Thoracic aorta (tissue), 2 donors: Measurements from ENCODE around the gene HEATR1. TPM values are rescaled to one million over a fixed set of nuclear protein-coding genes. Genes with fewer than 3 reads are reported as not detected.

ENCODE experiments used
- ATAC-seq: fragments of 150-250 bp; one replicate; pipeline ENCODE4 v1.8.0; 2017; ENCODE audit warnings: low read depth; ENCODE audit not compliant: insufficient number of reproducible peaks, low FRiP score
- DNase-seq: peaks from one replicate; pipeline ENCODE4 v3.0.0-alpha.2; 2020; ENCODE audit warnings: low spot score
- H3K27ac ChIP-seq, 2 donors: fragments of 200-600 bp; sonication (generic); 1 replicate in 1 of 2; 2 replicates in 1 of 2; pipeline ENCODE4 v1.5.1; 2016; ENCODE audit warnings: mild to moderate bottlenecking in 2 of 2, moderate library complexity in 2 of 2
- H3K27me3 ChIP-seq: fragments of 200-600 bp; sonication (generic); replicated peaks from 2 replicates; pipeline ENCODE4 v1.6.0; 2016; ENCODE audit warnings: mild to moderate bottlenecking; ENCODE audit not compliant: insufficient read depth
- H3K36me3 ChIP-seq: fragments of 200-600 bp; sonication (generic); one replicate; pipeline ENCODE4 v1.5.1; 2016
- H3K4me1 ChIP-seq, 2 donors: fragments of 200-600 bp; sonication (generic); 1 replicate in 1 of 2; 2 replicates in 1 of 2; pipeline versions ENCODE4 v1.5.1 to v1.6.0; 2016; ENCODE audit warnings: low read depth in 2 of 2, mild to moderate bottlenecking in 1 of 2; ENCODE audit not compliant: control insufficient read depth in 1 of 2
- H3K4me3 ChIP-seq: fragments of 200-600 bp; sonication (generic); 2 replicates; pipeline ENCODE4 v1.5.1; 2016; ENCODE audit warnings: mild to moderate bottlenecking
- H3K9me3 ChIP-seq: fragments of 200-600 bp; sonication (generic); 2 replicates; pipeline ENCODE4 v1.5.1; 2016
- total RNA-seq, 2 donors: library from RNA; depleted of rRNA; stranded (reverse); fragments of >200 nt; gene quantifications; one replicate each; pipeline versions ENCODE4 v1.1.0 to v1.2.3, GENCODE V29; 2016
- TF ChIP-seq, protein P1 (sequence below): fragments of 200-600 bp; sonication (generic); IDR thresholded peaks from one replicate; pipeline ENCODE4 v1.5.1; 2019; ENCODE audit warnings: antibody characterized with exemption

HEATR1 gene
- total RNA-seq, 2 donors from 2014 or later, result 15.6 to 43.5 TPM

DNA sequence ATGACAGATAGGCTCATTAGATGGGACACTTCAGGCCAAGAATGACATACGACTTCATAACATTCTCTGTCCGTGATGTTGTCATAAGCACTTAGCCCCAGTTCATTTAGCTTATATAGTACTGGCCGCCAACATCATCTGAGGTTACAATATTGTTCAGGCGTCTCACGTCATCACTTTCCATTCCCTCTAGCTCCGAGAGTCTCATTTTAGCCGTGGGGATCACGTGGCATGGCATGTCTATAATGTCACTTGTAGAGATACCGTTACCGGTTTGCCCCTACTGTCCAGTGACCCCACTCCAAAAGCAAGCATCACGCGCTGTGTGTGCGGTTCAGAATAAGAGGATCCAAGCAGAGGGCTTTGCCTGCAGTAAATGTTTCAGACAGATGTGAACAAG is 34.6 kb upstream of the HEATR1 start:
- TF ChIP-seq, protein P1, sequence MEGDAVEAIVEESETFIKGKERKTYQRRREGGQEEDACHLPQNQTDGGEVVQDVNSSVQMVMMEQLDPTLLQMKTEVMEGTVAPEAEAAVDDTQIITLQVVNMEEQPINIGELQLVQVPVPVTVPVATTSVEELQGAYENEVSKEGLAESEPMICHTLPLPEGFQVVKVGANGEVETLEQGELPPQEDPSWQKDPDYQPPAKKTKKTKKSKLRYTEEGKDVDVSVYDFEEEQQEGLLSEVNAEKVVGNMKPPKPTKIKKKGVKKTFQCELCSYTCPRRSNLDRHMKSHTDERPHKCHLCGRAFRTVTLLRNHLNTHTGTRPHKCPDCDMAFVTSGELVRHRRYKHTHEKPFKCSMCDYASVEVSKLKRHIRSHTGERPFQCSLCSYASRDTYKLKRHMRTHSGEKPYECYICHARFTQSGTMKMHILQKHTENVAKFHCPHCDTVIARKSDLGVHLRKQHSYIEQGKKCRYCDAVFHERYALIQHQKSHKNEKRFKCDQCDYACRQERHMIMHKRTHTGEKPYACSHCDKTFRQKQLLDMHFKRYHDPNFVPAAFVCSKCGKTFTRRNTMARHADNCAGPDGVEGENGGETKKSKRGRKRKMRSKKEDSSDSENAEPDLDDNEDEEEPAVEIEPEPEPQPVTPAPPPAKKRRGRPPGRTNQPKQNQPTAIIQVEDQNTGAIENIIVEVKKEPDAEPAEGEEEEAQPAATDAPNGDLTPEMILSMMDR, result no peak
- Histone ChIP-seq H3K36me3 (no peaks in the 10 kb centered on the region), H3K9me3 (no peaks in the 10 kb centered on the region), H3K4me3 (no peak overlapping the region), H3K4me1 (no peaks in the 10 kb centered on the region), H3K27ac (no peak overlapping the region), H3K27me3 (no peaks in the 10 kb centered on the region)
- ATAC-seq (no peak), DNase-seq (no peak)

DNA sequence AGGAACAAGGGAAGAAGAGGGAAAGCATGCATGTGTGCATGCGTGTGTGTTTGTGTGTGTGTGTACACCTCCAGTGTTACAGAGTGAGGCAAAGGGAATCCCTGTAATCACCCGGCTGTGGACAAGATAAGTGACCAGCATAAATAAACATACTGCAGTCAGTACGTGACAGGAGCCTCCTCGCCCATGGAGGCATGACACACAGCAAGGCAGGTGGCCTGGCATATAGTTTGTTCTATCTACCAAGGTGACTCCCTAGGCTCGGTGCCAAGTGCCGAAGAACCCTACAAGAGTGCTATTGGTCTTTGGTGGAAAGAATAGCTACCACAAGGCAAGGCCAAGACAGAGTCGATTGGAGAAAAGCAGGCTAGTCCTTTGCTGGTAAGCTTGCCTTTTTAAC is 31.7 kb upstream of the HEATR1 start:
- no peak for ATAC-seq
- TF ChIP-seq, protein P1, result no peak
- Histone ChIP-seq H3K9me3 (no peaks in the 10 kb centered on the region), H3K27ac (no peak overlapping the region), H3K36me3 (no peaks in the 10 kb centered on the region), H3K27me3 (no peaks in the 10 kb centered on the region), H3K4me1 (no peaks in the 10 kb centered on the region), H3K4me3 (no peak overlapping the region)
- DNase-seq, result no peak

DNA sequence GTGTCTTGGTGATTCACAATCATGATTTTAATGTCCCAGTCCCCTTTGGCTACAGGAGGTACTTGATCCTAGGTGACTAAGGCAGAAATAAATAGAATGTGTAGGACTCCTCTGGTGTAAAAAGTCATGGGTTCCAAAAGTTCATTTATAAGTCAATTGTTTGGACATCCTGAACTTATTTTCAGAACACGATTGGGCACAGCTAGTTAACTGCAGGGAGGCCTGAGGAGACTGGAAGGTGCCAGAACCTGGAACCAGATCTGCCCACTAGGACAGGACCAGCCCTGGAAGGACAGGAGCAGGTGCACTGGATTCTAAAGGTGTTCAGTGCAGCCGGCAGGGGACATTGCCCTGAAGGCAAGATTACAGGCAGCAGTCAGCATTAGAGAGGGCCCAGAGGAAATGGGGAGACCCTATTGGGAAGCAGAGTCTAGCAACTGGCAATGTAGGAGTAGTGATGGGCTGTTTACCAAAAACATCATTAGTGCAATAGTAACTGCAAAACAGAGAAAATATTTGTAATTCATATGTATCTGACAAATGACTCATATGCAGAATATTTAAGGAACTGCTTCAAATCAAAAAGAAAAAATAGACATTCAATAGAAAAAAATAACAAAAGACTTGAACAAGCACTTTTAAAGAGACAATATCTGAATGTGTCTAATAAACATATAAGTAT is 23.6 kb upstream of the HEATR1 start:
- H3K4me3 ChIP-seq, result no peak overlapping the region
- no peaks in the 10 kb centered on the region for H3K36me3 ChIP-seq
- TF ChIP-seq, protein P1, result no peak
- no peak overlapping the region for H3K27ac ChIP-seq
- no peak for DNase-seq
- no peaks in the 10 kb centered on the region for H3K9me3 ChIP-seq
- ATAC-seq, result no peak
- H3K4me1 ChIP-seq, result no peaks in the 10 kb centered on the region
- no peaks in the 10 kb centered on the region for H3K27me3 ChIP-seq

DNA sequence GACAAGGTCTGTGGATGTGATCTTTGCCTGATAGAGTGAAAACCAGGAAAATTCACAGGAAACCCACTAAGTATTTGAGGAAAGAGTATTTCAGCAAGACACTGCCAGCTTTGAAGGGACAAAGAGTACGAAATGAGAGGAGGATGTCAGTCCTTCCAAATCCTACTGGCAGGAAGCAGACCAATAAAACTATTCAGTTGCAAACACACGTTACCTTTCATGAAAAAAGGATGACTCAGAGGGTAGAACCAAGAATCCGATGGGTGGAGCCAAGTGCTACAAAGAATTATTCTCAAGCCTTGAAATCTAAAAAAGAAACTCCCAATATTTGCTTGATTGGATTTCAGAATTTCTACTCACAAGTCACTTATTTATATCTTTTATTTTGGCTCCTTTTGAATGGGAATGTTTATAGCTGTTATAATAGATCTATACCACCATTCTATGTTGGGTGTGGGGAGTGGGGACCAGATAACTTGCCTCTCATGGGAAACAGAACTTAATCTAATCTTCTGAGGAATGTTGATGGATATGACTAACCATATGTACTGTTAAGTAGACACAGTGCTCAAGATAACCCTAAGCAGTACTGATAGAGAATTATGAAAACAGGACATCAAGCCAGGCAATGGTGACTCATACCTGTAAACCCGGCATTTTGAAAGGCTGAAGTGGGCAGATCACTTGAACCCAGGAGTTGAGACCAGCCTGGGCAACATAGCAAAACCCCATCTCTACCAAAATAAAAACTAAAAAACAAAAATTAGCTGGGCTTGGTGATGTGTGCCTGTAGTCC is 19.3 kb upstream of the HEATR1 start:
- Histone ChIP-seq H3K36me3 (no peaks in the 10 kb centered on the region), H3K27me3 (no peaks in the 10 kb centered on the region), H3K9me3 (peaks cover 6% of the 10 kb centered on the region), H3K4me1 (no peaks in the 10 kb centered on the region), H3K4me3 (no peak overlapping the region), H3K27ac (no peak overlapping the region)
- TF ChIP-seq, protein P1, result no peak
- DNase-seq (no peak), ATAC-seq (no peak)

DNA sequence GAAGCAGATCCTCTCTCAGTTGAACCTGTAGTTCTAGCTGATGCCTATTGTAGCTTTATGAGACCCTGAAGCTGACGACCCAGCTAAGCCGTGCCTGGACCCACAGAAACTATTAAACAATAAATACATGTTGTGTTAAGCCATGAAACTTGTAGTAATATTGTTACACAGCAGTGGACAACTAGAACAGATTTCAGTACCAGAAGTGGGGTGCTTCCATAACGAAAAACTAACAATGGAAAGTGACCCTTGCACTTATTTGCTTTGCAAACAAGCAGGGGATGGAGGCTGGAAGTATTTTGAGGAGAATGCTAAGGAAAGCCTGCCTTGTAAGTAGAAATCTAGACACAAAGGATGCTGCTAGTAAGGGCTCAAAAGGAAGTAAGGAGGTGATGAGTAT is 18.1 kb upstream of the HEATR1 start:
- Histone ChIP-seq H3K27me3 (no peaks in the 10 kb centered on the region), H3K4me1 (no peaks in the 10 kb centered on the region), H3K9me3 (peaks cover 6% of the 10 kb centered on the region), H3K36me3 (no peaks in the 10 kb centered on the region), H3K4me3 (no peak overlapping the region), H3K27ac (no peak overlapping the region)
- no peak for DNase-seq
- no peak for ATAC-seq
- TF ChIP-seq, protein P1, result no peak
